OCI-LY1 (cell line): ENCODE measurements around the gene ATP5F1B.

Experiments used
- CTCF ChIP-seq: fragments of 200-600 bp; sonication (generic), shearing (Covaris generic); IDR thresholded peaks from 2 replicates; pipeline ENCODE4 v1.5.1; 2017; ENCODE audit warnings: mild to moderate bottlenecking, antibody characterized with exemption, low read length, moderate library complexity, mixed read lengths
- EZH2 ChIP-seq: fragments of 200-600 bp; sonication (generic), shearing (Covaris generic); IDR thresholded peaks from 2 replicates; pipeline ENCODE4 v1.8.0; 2017; ENCODE audit warnings: borderline replicate concordance, mixed run types, mild to moderate bottlenecking, antibody characterized with exemption, low read length, moderate library complexity, mixed read lengths

- no peak for TF ChIP-seq CTCF
- no peak for TF ChIP-seq EZH2
Measured at GRCh38 chr12:56645201-56645716, 525 bp downstream of the ATP5F1B start.
